ENCODE measurements around the gene TAS2R13. TPM values are rescaled to one million over a fixed set of nuclear protein-coding genes. Genes with fewer than 3 reads are reported as not detected.

Gene TAS2R13, protein sequence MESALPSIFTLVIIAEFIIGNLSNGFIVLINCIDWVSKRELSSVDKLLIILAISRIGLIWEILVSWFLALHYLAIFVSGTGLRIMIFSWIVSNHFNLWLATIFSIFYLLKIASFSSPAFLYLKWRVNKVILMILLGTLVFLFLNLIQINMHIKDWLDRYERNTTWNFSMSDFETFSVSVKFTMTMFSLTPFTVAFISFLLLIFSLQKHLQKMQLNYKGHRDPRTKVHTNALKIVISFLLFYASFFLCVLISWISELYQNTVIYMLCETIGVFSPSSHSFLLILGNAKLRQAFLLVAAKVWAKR
- 10 to 100 TPM in 1 of 4 donors, 1 to 10 TPM in 3; 4.3 to 15.6 (median 7.4) TPM for total RNA-seq

- no peaks in the 10 kb centered on the region for H3K36me3 ChIP-seq
- no peak within 1 kb of the TSS for H3K4me3 ChIP-seq (replicated peaks in 1 of 3)
- intact Hi-C loops (cut with DNase I), result no loop called here
- no peak for DNase-seq
- no peaks in the 10 kb centered on the region for H3K4me1 ChIP-seq
- 94 to 98% methylated on average over 1 of the region's 1 CpG for WGBS, 2 donors
- no peak for TF ChIP-seq POLR2A (IDR thresholded peaks at IDR 0.05)
- no peak for TF ChIP-seq CTCF (IDR thresholded peaks at IDR 0.05)
- H3K9me3 ChIP-seq, result no peaks in the 10 kb centered on the region
- H3K27ac ChIP-seq, result no peak within 1 kb of the TSS
- no peaks in the 10 kb centered on the region for H3K27me3 ChIP-seq
Observed at GRCh38 chr12:10909462-10909861, at the start of gene TAS2R13. TAS2R13 (minus strand) TSS chr12:10909562; CDS start chr12:10909298, 264 bp downstream.

DNA sequence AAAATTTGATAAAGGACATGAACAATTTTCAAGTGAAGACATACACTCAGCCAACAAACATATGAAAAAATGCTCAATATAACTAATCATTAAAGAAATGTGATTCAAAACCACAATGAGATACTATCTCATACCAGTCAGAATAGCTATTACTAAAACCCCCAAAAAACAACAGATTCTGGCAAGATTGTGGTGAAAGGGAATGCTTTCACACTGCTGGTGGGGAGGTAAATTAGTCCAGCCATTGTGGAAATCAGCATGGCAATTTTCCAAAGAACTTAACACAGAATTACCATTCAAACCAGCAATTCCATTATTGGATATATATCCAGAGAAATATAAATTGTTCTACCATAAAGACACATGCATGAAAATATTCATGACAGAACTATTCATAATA lies 48.4 kb upstream of the TAS2R13 start:
- Histone ChIP-seq H3K4me3 (replicated peaks in 1 of 3) (no peak overlapping the region), H3K36me3 (no peaks in the 10 kb centered on the region), H3K9me3 (no peaks in the 10 kb centered on the region), H3K4me1 (no peaks in the 10 kb centered on the region), H3K27ac (no peak overlapping the region), H3K27me3 (no peaks in the 10 kb centered on the region)
- DNase-seq, result no peak
- no peak for TF ChIP-seq CTCF (IDR thresholded peaks at IDR 0.05)
- TF ChIP-seq POLR2A (IDR thresholded peaks at IDR 0.05), result no peak
- intact Hi-C loops (cut with DNase I), result no loop called here

- intact Hi-C loops (cut with DNase I), result no loop called here
- no peak overlapping the region for H3K4me3 ChIP-seq (replicated peaks in 1 of 3)
- TF ChIP-seq CTCF (IDR thresholded peaks at IDR 0.05), result no peak
- TF ChIP-seq POLR2A (IDR thresholded peaks at IDR 0.05), result no peak
- no peaks in the 10 kb centered on the region for H3K36me3 ChIP-seq
- H3K27ac ChIP-seq, result no peak overlapping the region
- no peak for DNase-seq
- no peaks in the 10 kb centered on the region for H3K4me1 ChIP-seq
- no peaks in the 10 kb centered on the region for H3K9me3 ChIP-seq
- H3K27me3 ChIP-seq, result no peaks in the 10 kb centered on the region
Observed at GRCh38 chr12:10956085-10956484, 46.7 kb upstream of the TAS2R13 start.

DNA sequence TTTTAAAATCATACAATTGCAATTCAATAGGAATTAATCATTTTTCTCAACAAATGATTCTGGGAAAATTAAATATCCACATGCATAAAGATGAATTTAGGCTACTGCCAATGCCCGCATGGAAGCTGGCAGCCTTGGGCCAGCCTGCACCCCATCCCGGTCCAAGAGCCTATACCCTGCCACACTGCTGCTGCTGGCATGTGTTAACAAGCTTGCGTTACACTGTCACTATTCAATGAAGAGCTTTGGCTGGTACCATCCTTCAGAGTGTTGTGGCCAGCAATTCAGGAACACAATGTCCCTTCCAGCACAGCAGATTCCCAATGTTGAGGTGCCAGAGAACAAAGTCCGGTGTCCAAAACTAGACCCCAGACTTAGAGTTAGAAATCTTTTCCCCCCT lies 43.3 kb upstream of the TAS2R13 start:
- Histone ChIP-seq H3K9me3 (no peaks in the 10 kb centered on the region), H3K4me1 (no peaks in the 10 kb centered on the region), H3K36me3 (no peaks in the 10 kb centered on the region), H3K27me3 (no peaks in the 10 kb centered on the region), H3K4me3 (replicated peaks in 1 of 3) (no peak overlapping the region), H3K27ac (no peak overlapping the region)
- no peak for TF ChIP-seq POLR2A (IDR thresholded peaks at IDR 0.05)
- no peak for TF ChIP-seq CTCF (IDR thresholded peaks at IDR 0.05)
- intact Hi-C loops (cut with DNase I), result no loop called here
- no peak for DNase-seq
- WGBS, 2 donors, result 91 to 94% methylated on average over 4 of the region's 4 CpGs

DNA sequence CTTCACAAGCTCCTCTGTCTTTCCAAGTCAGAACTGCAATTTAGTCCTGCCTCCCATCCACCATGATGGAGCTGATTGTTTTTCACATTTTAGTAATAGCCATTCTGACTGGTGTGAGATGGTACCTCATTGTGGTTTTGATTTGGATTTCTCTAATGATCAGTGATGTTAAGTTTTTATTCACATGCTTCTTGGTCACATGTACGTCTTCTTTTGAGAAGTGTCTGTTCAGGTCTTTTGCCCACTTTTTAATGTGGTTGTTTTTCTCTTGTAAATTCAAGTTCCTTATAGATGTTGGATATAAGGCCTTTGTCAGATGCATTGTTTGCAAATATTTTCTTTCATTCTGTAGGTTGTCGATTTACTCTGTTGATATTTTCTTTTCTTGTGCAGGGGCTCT lies 33.8 kb upstream of the TAS2R13 start:
- intact Hi-C loops (cut with DNase I), result no loop called here

More for the DNA sequence above, 33.8 kb upstream of the TAS2R13 start:
- DNase-seq, result no peak
- no peak overlapping the region for H3K27ac ChIP-seq
- H3K4me1 ChIP-seq, result no peaks in the 10 kb centered on the region
- WGBS, 2 donors, result 96 to 99% methylated on average over 2 of the region's 2 CpGs
- TF ChIP-seq POLR2A (IDR thresholded peaks at IDR 0.05) (no peak), CTCF (IDR thresholded peaks at IDR 0.05) (no peak)
- H3K9me3 ChIP-seq, result no peaks in the 10 kb centered on the region
- no peaks in the 10 kb centered on the region for H3K36me3 ChIP-seq
- no peaks in the 10 kb centered on the region for H3K27me3 ChIP-seq
- H3K4me3 ChIP-seq (replicated peaks in 1 of 3), result no peak overlapping the region

Measured in thyroid gland (tissue), 4 donors.